ENCODE results near the gene LIF.

The LIF gene

DNA sequence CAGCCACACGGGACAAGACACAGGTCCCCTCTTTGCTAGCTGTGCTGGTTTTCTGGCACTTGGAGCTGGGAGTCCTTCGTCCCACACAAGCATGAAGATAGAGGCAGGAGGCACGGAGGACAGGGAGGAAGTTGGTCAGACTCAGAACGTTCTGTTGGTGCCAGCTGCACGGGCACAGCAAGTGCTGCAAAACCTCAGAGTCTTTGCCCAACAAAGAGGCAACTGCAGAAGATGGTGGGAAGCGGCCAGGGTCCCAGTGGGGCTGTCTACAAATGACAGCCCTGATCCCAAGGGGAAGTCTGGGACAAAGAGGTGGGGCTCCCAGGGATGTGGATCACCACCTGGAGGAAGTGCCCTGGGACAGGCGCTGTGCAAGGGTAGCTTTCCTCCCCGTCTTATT, 29.5 kb upstream of the LIF start:
- no peak for TF ChIP-seq POLR2A (IDR thresholded peaks at IDR 0.05; ENCODE audit: low read depth, low read length)
- FAIRE-seq (no peak), DNase-seq (ENCODE audit: insufficient read length, low spot score) (no peak)

DNA sequence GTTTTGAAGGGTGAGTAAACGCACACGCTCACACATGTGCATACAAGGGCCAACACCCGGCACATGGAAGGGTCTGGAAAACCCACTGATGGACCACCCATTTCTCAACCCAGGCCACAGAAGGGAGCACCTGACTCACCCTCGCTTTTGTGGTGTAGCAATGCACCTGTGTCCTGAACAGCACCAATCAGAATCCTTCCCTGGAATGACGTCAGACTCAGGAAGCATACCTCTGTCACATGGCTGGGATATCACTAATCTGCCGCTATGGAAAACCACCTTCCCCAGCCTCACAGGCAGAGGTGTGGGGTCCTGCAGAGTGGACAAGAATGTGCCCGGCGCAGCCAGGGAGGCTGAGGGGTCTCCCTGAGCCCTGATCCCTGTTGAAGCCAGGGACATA, 29.1 kb upstream of the LIF start:
- no peak for TF ChIP-seq POLR2A (IDR thresholded peaks at IDR 0.05; ENCODE audit: low read depth, low read length)
- FAIRE-seq, result no peak
- no peak for DNase-seq (ENCODE audit: insufficient read length, low spot score)

DNA sequence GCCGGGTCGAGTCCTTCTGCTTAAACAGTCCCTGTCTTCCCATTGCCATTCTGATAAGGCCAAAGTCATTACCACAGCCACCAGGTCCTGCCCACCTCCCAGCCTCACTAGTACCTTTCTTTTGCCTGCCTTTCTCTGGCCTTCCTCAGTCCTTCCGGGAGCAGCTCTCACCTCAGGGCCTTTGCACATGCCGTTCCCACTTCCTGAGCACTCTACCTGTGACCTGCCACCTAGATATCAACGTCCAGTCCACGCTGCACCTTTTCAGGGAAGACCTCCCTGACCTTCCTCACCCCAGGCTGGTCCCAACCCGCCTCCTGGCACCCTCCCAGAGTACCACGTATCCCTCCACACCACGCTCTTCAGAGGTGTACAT, 27.9 kb upstream of the LIF start:
- FAIRE-seq (no peak), DNase-seq (ENCODE audit: insufficient read length, low spot score) (no peak)
- TF ChIP-seq POLR2A (IDR thresholded peaks at IDR 0.05; ENCODE audit: low read depth, low read length), result no peak

DNA sequence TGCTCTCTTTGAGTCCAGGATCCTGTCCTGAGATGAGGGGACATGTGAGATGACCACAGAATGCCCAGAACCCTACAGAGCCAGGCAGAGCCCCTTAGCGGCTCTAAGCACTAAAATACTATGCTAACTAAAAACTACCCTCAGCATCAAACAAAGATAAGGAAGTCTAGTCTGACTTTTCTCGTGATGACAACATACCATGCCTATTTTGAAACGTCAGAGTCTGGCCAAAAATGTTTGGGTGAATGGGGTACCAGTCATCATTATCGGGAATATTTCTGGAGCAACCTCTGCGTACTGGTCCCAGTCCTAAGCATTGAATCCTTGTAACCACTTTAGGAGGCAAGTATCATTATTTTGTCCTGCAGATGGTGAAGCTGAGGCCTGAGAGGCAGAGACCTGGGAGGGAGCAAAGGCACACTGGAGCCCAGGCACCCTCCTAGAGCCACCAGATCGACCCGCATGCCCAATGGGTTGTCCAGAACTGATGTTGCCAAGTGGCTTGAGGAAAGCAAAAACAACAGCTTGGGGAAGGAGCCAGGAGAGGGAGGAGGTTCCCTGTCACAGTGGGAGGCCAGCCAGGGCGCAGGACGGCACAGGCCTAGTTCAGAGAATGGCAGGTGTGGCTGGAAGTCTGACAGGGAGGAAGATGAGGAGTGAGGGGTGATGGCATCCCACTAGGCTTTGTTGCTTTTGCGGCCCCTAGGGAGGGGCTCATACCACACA, 27.3 kb upstream of the LIF start:
- no peak for FAIRE-seq
- no peak for DNase-seq (ENCODE audit: insufficient read length, low spot score)
- no peak for TF ChIP-seq POLR2A (IDR thresholded peaks at IDR 0.05; ENCODE audit: low read depth, low read length)

DNA sequence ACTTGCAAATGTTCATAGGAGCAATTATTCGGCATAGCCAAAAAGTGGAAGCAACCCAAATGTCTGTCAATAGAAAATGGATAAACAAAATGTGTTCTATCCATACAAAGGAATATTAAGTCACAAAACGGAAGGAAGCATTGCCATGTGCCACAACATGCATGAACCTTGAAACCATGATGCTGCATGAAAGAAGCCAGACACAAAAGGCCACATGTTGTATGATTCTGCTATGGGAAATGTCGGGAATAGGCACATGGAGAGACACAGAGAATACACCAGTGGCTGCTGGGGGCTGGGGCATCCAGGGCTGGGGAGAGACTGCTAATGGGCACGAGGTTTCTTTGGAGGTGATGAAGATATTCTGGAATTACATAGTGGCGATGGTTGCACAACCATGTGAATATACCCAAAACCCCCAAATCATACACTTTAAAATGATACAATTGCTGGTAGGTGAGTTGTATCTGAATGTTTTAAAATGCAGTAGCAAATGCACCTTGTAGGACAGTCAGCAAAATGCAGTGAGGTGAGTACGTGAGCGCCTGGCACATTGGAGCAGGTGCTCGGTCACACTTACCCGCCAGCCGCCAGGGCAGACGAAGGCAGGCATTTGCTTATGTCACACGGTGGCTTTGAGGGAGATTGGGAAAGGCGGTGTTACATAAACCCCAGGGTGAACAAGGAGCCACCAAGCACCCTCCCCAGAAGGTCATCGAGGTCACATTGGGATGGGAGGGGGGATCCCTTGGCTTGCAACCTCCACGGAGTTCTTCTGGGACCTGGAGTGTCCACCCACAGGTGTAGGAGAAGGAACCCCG, 26.4 kb upstream of the LIF start:
- TF ChIP-seq POLR2A (IDR thresholded peaks at IDR 0.05; ENCODE audit: low read depth, low read length), result no peak
- FAIRE-seq, result no peak
- no peak for DNase-seq (ENCODE audit: insufficient read length, low spot score)

DNA sequence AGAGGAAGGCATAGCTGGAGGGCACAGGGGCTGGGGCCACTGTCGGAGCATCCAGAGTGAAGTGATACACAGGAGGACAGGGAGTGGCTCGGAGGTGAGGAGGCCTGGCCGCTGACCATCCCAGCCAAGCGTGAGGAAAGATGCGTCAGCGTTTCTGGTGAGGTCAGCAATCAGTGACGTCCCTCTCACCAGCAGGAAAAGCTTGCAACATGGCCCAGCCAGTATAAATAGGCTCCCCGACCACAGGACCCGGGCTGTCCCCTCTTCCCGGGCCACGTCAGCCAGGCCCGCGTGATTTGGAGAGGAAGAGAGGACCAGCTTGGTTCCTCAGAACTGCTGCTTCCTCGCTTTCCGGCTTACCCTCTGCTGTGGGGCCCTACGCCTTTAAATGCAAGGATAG, 24.3 kb upstream of the LIF start:
- TF ChIP-seq POLR2A (IDR thresholded peaks at IDR 0.05; ENCODE audit: low read depth, low read length), result no peak
- FAIRE-seq, result no peak
- no peak for DNase-seq (ENCODE audit: insufficient read length, low spot score)

DNA sequence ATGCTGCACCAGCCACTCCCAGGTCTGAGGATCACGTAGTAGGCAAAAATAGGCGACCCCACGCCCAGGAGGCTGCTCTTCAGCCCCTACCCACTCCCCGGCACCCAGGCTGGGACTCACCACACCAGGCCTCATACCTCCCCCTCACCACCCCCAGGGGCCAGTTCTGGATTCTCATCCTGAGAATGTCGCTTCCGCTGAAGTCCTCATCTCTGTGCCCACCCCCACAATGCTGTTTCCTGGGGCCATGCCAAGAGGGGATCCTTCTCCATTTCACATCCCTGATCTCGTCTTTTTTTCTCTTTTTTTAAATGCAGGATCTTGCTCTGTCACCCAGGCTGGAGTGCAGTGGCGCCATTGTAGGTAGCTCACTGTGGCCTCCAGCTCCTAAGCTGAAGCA, 21.8 kb upstream of the LIF start:
- TF ChIP-seq POLR2A (IDR thresholded peaks at IDR 0.05; ENCODE audit: low read depth, low read length), result no peak
- FAIRE-seq (no peak), DNase-seq (ENCODE audit: insufficient read length, low spot score) (no peak)

DNA sequence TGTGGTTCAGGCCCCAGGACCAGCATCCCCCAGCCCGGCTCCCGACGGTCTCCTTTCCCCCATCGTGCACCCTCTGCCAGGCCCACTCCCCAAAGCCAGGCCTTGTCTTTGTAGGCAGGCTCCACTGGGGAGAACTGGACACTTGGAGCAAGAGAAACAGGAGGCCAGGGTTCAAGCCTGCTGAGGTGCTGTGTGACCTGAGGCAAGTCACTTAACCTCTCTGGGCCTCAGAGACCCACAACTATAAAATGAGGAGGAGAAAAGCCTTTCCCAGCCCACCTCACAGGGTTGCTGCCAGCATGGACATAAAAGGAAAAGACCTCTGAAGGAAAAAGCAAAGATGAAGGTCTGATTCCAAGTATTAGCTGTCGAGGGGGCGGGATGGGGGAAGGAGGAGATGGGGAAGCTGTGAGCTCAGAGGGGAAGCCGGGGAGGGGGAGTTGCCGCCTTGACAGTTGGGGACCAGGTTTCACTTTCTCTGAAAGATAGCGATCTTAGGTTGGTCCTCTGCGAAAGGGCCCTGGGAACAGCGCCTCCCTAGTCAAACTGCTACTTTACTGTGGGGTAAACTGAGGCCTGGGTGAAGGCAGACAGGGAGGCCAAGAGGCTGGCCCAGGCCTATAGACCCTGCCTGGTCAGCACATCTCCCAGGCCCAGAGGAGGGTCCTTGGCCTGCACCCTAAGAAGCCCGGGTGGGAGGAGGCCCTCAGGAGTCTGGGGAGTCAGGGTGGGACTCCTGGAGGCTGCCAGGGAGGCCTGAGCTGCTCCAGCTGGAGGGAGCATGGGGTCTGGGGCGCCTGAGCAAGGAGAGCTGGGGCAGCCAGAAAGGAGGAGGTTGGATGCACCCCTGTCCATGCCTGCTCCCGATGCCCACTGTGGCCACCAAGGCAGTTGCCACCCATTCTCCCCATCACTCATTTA, 21.1 kb upstream of the LIF start:
- FAIRE-seq (no peak), DNase-seq (ENCODE audit: insufficient read length, low spot score) (no peak)
- no peak for TF ChIP-seq POLR2A (IDR thresholded peaks at IDR 0.05; ENCODE audit: low read depth, low read length)

DNA sequence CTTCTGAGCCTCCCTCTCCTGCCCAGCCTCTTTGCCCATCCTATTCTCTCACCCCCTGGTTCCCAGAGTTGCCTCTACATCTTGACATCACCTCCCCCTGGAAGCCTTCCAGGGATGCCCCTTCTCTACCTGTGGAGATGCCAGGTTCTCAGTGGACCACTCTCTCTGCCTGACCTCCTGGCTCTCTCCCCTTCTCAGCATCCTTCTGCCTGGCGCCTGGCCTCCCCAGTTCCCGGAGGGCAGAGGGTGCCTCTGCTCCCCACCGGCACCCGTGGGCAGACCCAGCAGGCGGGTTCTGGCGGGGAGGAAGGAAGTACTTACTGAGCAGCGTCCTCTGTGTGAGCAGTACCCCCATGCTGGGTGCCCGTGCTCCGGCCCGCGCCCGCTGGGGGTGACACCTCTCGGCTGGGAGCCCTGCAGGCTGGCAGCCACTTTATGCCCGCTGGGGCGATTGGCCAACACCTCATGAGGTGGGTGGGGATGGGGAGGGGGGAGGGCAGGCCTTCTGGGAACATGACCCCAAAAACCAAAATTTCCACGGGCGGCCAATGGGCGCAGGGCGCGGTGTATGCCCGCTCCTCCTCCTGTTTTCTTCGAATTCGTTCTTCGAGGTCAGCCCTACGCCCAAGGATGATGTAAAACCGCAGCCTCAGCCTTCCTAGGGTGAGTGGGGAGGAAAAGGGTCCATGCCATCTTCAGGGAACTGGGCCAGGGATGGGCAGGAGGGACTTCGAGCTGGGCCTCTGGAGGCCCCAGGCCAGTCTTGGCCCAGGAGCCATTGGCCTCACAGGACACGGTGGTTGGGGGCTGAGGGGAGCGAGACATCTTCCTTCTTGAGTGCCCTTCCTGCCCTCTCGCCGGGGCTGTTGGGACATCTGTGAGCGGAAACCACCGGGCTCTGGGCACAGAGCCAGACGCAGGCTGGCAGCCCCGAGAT, 20.2 kb upstream of the LIF start, which contains the start of gene OSM:
TSS of gene OSM (minus strand) at position 407 of the 937 bp plus-strand sequence. CDS start at position 355, 52 bp downstream.
- no peak for DNase-seq (ENCODE audit: insufficient read length, low spot score)
- TF ChIP-seq POLR2A (IDR thresholded peaks at IDR 0.05; ENCODE audit: low read depth, low read length), result no peak
- FAIRE-seq, result no peak

DNA sequence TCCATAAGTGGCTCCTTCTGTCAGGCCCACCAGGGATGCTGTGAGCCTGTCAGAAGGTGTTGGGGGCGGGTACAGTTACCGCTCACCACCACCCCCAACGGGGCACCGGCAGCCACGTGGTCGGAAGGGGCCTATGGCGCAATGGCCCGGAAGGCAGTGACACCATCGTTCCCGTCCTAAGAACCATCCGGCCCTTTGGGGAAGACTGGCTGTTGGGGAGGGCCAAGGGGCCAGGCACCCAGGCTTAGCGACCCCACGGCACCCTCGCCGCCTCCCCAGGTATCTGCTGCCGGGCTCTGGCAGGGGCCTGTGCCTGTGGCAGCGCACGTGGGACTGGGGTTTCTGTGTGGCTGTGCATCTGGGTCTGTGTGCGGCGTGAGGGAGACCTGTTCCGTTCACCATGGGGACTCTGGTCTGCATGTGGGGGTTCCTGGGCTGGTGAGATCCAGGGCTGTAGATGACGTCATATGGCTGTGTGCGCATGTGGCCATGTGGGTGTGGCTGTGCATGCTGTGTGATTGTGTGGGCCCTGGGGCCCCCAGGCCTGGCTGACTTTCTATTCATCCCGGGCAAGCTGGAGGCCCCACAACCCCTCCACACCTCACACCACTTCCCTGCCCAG, 19.4 kb upstream of the LIF start:
- DNase-seq (ENCODE audit: insufficient read length, low spot score) (no peak), FAIRE-seq (no peak)
- no peak for TF ChIP-seq POLR2A (IDR thresholded peaks at IDR 0.05; ENCODE audit: low read depth, low read length)

DNA sequence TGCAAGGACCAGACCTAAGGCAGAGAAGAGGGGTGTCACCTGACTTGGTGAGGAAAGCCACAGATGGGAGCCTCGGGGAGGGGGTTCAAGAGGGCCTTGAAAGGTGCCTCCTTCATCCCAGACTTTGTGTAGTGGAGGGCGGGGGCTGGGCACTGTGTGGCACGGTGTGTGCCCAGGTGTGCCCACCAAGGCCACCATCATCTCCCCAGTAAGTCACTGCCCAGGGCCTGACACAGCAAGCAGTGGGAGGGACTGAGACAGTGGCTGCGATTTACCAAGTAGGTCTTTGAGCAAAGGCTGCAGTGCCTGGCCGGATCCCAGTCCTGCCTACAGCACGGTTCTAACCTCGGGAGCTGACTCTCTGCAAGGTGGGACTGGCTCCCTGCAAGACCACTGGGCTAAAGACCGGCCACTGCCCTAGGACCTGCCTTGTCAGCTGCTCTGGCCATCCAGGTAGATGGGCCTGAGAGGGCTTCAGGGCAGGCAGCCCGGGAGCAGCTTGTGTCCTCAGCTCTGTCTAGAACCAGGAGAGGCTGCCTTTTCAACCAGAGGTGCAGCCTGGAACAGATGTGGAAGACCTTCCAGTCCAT, 18.7 kb upstream of the LIF start:
- DNase-seq (ENCODE audit: insufficient read length, low spot score), result no peak
- TF ChIP-seq POLR2A (IDR thresholded peaks at IDR 0.05; ENCODE audit: low read depth, low read length), result no peak
- FAIRE-seq, result no peak

DNA sequence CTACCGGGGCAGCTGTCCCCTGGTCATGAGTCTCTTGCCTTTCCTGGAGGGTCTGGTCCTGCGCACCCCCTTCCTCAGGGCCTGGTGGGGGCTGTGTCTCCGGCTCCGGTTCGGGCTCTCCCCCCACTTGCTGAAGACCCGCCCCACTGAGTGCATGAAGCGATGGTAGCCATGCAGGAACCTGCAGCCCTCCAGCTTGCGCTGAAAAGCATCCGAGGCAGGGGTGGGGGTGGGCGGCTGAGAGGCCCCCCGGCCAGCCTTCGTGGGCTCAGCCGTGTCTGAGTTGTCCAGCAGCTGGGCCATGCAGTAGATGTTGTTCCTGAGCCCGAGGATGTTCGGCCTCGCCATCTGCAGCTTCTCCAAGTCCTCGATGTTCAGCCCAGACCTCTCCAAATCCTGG, 17.3 kb upstream of the LIF start:
- no peak for FAIRE-seq
- no peak for DNase-seq (ENCODE audit: insufficient read length, low spot score)
- TF ChIP-seq POLR2A (IDR thresholded peaks at IDR 0.05; ENCODE audit: low read depth, low read length), result no peak
